K562 (cell line): ENCODE data around the gene TTBK1. TPM values are rescaled to one million over a fixed set of nuclear protein-coding genes. Genes with fewer than 3 reads are reported as not detected.
A peak's percentile ranks its signal among the peaks of the same experiment; 100 is the strongest.

ENCODE experiments used
- ARID1B ChIP-seq: fragments of 450-650 bp; IDR thresholded peaks from 2 replicates; pipeline ENCODE4 v1.6.1; 2016; ENCODE audit warnings: antibody characterized with exemption, mild to moderate bottlenecking, inconsistent platforms
- CBFA2T3 ChIP-seq: fragments of 450-650 bp; IDR thresholded peaks from 2 replicates; pipeline ENCODE4 v1.6.1; 2017
- HDAC2 ChIP-seq: fragments of 450-650 bp; IDR thresholded peaks from 2 replicates; pipeline ENCODE4 v1.6.1; 2016; ENCODE audit warnings: mild to moderate bottlenecking
- MAFK ChIP-seq: IDR thresholded peaks from 2 replicates; pipeline ENCODE4 v1.6.1; 2011; ENCODE audit warnings: low read length, improper control_type of control experiment
- MAX ChIP-seq: sonication (generic); formaldehyde crosslinking; IDR thresholded peaks from 2 replicates; pipeline ENCODE4 v1.9.0; 2022; ENCODE audit warnings: mild to moderate bottlenecking, missing genetic modification reagents
- PREB ChIP-seq: sonication (generic); formaldehyde crosslinking; IDR thresholded peaks from 2 replicates; pipeline ENCODE4 v1.8.1; 2023; ENCODE audit warnings: mild to moderate bottlenecking, missing genetic modification reagents
- RCOR1 ChIP-seq, 2 experiments: IDR thresholded peaks; 2 replicates each; pipeline ENCODE4 v1.6.1; 2012; ENCODE audit warnings: low read depth in 2 of 2, low read length in 2 of 2, borderline replicate concordance in 1 of 2, improper control_type of control experiment in 1 of 2
- ZBTB2 ChIP-seq: fragments of 450-650 bp; IDR thresholded peaks from 2 replicates; pipeline ENCODE4 v1.6.1; 2016; ENCODE audit warnings: antibody characterized with exemption
- ZKSCAN1 ChIP-seq: fragments of 150-350 bp; IDR thresholded peaks from 2 replicates; pipeline ENCODE4 v1.6.1; 2016; ENCODE audit warnings: low read depth, low read length
- ZNF263 ChIP-seq: sonication (generic); formaldehyde crosslinking; IDR thresholded peaks from 2 replicates; pipeline ENCODE4 v1.8.0; 2022; ENCODE audit warnings: mild to moderate bottlenecking, missing genetic modification reagents, borderline replicate concordance
- polyA plus RNA-seq, 8 experiments: library from polyadenylated mRNA; depleted of rRNA in 4 of 8; stranded (reverse) in 5 of 8; unstranded in 3 of 8; fragments of >200 nt; fragmentation: Nextera tagmentation in 2 of 8; fragmentation: Illumina TruSeq in 1 of 8; extraction: Ambion mirVana in 2 of 8; extraction: Trizol in 1 of 8; gene quantifications; 2 replicates each; pipeline versions ENCODE4 v1.2.1 to v1.2.3, GENCODE V29; 2011 to 2014; ENCODE audit warnings: inconsistent platforms in 1 of 8, missing spikeins in 1 of 8
- total RNA-seq, 7 experiments: library from RNA; depleted of rRNA in 6 of 7; stranded (reverse); fragments of >200 nt in 6 of 7; fragmentation: Illumina TruSeq in 2 of 7; extraction: Trizol in 2 of 7; gene quantifications; 2 replicates each; pipeline versions ENCODE4 v1.2.1 to v1.2.3, GENCODE V29; 2011 to 2021; ENCODE audit warnings: low replicate concordance in 1 of 7
- TF ChIP-seq, protein P1 (sequence below), 2 experiments: fragments of 450-650 bp; conservative IDR thresholded peaks; 2 replicates each; pipeline ENCODE4 v1.6.1; 2017; ENCODE audit warnings: mild to moderate bottlenecking in 2 of 2, moderate library complexity in 2 of 2

TTBK1 gene
- total and polyA plus RNA-seq, 9 of the 15 experiments (the other 6 are each of a cell fraction or from before 2014, with no cell fraction given) = not detected

DNA sequence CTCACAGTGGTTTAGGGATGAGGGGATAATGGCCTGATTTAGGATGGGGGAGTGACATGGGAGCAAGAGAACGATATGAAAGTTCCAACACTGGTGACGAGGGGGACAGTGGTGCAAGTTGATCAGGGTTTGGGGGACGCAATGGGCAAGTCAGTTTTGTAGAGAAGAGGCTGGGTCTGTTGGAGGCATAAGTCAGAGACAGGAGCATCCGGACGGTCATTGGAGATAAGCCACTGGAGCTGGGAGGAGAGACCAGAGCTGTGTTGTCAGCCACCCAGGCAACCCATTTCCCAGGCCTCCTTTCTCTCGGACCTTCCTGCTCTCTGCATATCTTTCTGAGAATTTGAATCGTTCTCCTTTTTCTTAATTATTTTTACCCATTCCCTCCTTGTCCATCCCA, 23.5 kb upstream of the TTBK1 start (continued):
- TF ChIP-seq PREB = no peak
- TF ChIP-seq MAFK = no peak
- no peak for TF ChIP-seq ZBTB2
- TF ChIP-seq RCOR1 (IDR thresholded peaks at IDR 0.05; ENCODE audit: borderline replicate concordance in 1 of 2, low read depth in 2 of 2, low read length in 2 of 2) = peak in 1 of 2 experiments; percentile 30; a peak in 1 of 4 replicates
- no peak for TF ChIP-seq ZKSCAN1
- peak; percentile 21; the same call in 1 of the 2 replicates for TF ChIP-seq HDAC2
- TF ChIP-seq, protein P1, sequence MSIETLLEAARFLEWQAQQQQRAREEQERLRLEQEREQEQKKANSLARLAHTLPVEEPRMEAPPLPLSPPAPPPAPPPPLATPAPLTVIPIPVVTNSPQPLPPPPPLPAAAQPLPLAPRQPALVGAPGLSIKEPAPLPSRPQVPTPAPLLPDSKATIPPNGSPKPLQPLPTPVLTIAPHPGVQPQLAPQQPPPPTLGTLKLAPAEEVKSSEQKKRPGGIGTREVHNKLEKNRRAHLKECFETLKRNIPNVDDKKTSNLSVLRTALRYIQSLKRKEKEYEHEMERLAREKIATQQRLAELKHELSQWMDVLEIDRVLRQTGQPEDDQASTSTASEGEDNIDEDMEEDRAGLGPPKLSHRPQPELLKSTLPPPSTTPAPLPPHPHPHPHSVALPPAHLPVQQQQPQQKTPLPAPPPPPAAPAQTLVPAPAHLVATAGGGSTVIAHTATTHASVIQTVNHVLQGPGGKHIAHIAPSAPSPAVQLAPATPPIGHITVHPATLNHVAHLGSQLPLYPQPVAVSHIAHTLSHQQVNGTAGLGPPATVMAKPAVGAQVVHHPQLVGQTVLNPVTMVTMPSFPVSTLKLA (conservative IDR thresholded peaks at IDR 0.05) = no peak
- TF ChIP-seq CBFA2T3 = peak; percentile 35
- TF ChIP-seq ARID1B = peak; percentile 38; the same call in 1 of the 2 replicates
- TF ChIP-seq MAX (CRISPR knock-in tag) = 0 out of 2 replicates have a peak, but pooled peaks have one; percentile 1
- no peak for TF ChIP-seq ZNF263 (CRISPR knock-in tag)
